ENCODE results near the gene CD3G. TPM values are rescaled to one million over a fixed set of nuclear protein-coding genes. Genes with fewer than 3 reads are reported as not detected.

The CD3G gene
- total RNA-seq, 1 donor from 2014 or later, result not detected

- no peak overlapping the region for H3K4me3 ChIP-seq
- TF ChIP-seq EZH2phosphoT487 (IDR thresholded peaks at IDR 0.05) (no peak), EZH2 (IDR thresholded peaks at IDR 0.05) (no peak)
- TF ChIP-seq, protein P1, sequence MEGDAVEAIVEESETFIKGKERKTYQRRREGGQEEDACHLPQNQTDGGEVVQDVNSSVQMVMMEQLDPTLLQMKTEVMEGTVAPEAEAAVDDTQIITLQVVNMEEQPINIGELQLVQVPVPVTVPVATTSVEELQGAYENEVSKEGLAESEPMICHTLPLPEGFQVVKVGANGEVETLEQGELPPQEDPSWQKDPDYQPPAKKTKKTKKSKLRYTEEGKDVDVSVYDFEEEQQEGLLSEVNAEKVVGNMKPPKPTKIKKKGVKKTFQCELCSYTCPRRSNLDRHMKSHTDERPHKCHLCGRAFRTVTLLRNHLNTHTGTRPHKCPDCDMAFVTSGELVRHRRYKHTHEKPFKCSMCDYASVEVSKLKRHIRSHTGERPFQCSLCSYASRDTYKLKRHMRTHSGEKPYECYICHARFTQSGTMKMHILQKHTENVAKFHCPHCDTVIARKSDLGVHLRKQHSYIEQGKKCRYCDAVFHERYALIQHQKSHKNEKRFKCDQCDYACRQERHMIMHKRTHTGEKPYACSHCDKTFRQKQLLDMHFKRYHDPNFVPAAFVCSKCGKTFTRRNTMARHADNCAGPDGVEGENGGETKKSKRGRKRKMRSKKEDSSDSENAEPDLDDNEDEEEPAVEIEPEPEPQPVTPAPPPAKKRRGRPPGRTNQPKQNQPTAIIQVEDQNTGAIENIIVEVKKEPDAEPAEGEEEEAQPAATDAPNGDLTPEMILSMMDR (IDR thresholded peaks at IDR 0.05), result no peak
- no peak overlapping the region for H3K27ac ChIP-seq
- Mint-ChIP-seq H3K4me3 (no peak overlapping the region), H3K36me3 (no peaks in the 10 kb centered on the region), H3K27ac (no peak overlapping the region), H3K9me3 (peaks cover 1% of the 10 kb centered on the region), H3K4me1 (peaks cover 25% of the 10 kb centered on the region), H3K27me3 (ENCODE audit: insufficient read depth, low read depth) (peaks cover 11% of the 10 kb centered on the region)
- H3K4me1 ChIP-seq, result peaks cover 20% of the 10 kb centered on the region
- no peak overlapping the region for H2AFZ ChIP-seq (replicated peaks)
- DNase-seq (ENCODE audit: low spot score), result no peak
- peaks cover 16% of the 10 kb centered on the region for H3F3A ChIP-seq (ENCODE audit: low read depth)
- H3K4me2 ChIP-seq, result no peak overlapping the region
- H3K9ac ChIP-seq, result no peak overlapping the region
- H3K9me3 ChIP-seq (ENCODE audit: low read depth), result no peaks in the 10 kb centered on the region
- no peaks in the 10 kb centered on the region for H3K36me3 ChIP-seq
- H4K20me1 ChIP-seq (ENCODE audit: low read depth), result no peaks in the 10 kb centered on the region
- H3K79me2 ChIP-seq (ENCODE audit: low read depth), result no peaks in the 10 kb centered on the region
- no peaks in the 10 kb centered on the region for H3K27me3 ChIP-seq
Observed at GRCh38 chr11:118311518-118311917, 32.6 kb upstream of the CD3G start.

- Mint-ChIP-seq H3K27me3 (ENCODE audit: insufficient read depth, low read depth) (peaks cover 12% of the 10 kb centered on the region), H3K9me3 (peaks cover 4% of the 10 kb centered on the region), H3K27ac (no peak overlapping the region), H3K4me1 (peaks cover 29% of the 10 kb centered on the region), H3K36me3 (no peaks in the 10 kb centered on the region), H3K4me3 (no peak overlapping the region)
- Histone ChIP-seq H3K9me3 (ENCODE audit: low read depth) (no peaks in the 10 kb centered on the region), H3K27me3 (no peaks in the 10 kb centered on the region), H3F3A (ENCODE audit: low read depth) (peaks cover 24% of the 10 kb centered on the region), H3K27ac (no peak overlapping the region), H3K4me3 (no peak overlapping the region), H2AFZ (replicated peaks) (no peak overlapping the region), H3K36me3 (no peaks in the 10 kb centered on the region), H4K20me1 (ENCODE audit: low read depth) (no peaks in the 10 kb centered on the region), H3K4me1 (peaks cover 25% of the 10 kb centered on the region), H3K9ac (no peak overlapping the region), H3K4me2 (no peak overlapping the region), H3K79me2 (ENCODE audit: low read depth) (no peaks in the 10 kb centered on the region)
- no peak for TF ChIP-seq EZH2phosphoT487 (IDR thresholded peaks at IDR 0.05)
- TF ChIP-seq EZH2 (IDR thresholded peaks at IDR 0.05), result no peak
- TF ChIP-seq, protein P1 (IDR thresholded peaks at IDR 0.05), result no peak
- no peak for DNase-seq (ENCODE audit: low spot score)
Observed at GRCh38 chr11:118312328-118312727, 31.8 kb upstream of the CD3G start.

DNA sequence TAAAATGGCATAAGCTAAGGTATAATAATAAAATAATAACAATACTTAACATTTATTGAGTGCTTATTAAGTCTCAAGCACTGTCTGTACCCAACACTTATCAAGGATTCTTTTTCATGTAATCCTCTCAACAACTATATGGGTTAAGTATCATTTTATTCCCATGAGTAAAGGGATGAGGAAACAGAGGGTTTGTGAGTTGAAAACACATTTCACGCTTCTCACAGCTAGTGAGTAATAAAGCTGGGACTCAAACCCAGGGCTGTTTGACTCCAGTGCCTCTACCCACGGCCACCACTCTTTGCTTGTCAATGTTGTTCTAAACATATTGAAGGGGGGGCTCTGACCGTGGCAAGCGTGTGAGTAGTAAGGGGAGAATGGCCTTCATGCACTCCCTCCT, 30.9 kb upstream of the CD3G start:
- no peak overlapping the region for H3K4me3 Mint-ChIP-seq
- H3K27me3 Mint-ChIP-seq (ENCODE audit: insufficient read depth, low read depth), result peaks cover 11% of the 10 kb centered on the region
- Histone ChIP-seq H4K20me1 (ENCODE audit: low read depth) (no peaks in the 10 kb centered on the region), H2AFZ (replicated peaks) (no peak overlapping the region), H3F3A (ENCODE audit: low read depth) (peaks cover 24% of the 10 kb centered on the region), H3K36me3 (no peaks in the 10 kb centered on the region), H3K27ac (no peak overlapping the region), H3K4me2 (no peak overlapping the region), H3K9ac (no peak overlapping the region), H3K79me2 (ENCODE audit: low read depth) (no peaks in the 10 kb centered on the region), H3K27me3 (no peaks in the 10 kb centered on the region), H3K4me1 (peaks cover 25% of the 10 kb centered on the region), H3K9me3 (ENCODE audit: low read depth) (no peaks in the 10 kb centered on the region), H3K4me3 (no peak overlapping the region)
- no peak overlapping the region for H3K27ac Mint-ChIP-seq
- no peak for TF ChIP-seq EZH2phosphoT487 (IDR thresholded peaks at IDR 0.05)
- TF ChIP-seq, protein P1 (IDR thresholded peaks at IDR 0.05), result no peak
- TF ChIP-seq EZH2 (IDR thresholded peaks at IDR 0.05), result no peak
- peaks cover 29% of the 10 kb centered on the region for H3K4me1 Mint-ChIP-seq
- DNase-seq (ENCODE audit: low spot score), result no peak
- peaks cover 4% of the 10 kb centered on the region for H3K9me3 Mint-ChIP-seq
- no peaks in the 10 kb centered on the region for H3K36me3 Mint-ChIP-seq
